Measurements from ENCODE around the gene GPR12.

- no peak for TF ChIP-seq POLR2AphosphoS5 (IDR thresholded peaks at IDR 0.05; ENCODE audit: borderline replicate concordance, low read depth, low read length)
- TF ChIP-seq EZH2 (IDR thresholded peaks at IDR 0.05): no peak
Observed at GRCh38 chr13:26706381-26706780, 54.2 kb downstream of the GPR12 start.
